Globus pallidus (tissue), 1 donor: ENCODE results near the gene EPHB1.
"Not testable (repeated sequence)": the region's sequence is repeated elsewhere in the genome, so short reads cannot be mapped to it uniquely, and the experiment has no call there.

ENCODE experiments used
- DNase-seq: peaks from one replicate; pipeline ENCODE4 v3.0.0-alpha.2; 2015; ENCODE audit warnings: low spot score

EPHB1 gene

GRCh38 chr3:135216659-135217058, 421.6 kb downstream of the EPHB1 start:
- no peak for DNase-seq

GRCh38 chr3:135217730-135218129, 422.7 kb downstream of the EPHB1 start:
- no peak for DNase-seq

GRCh38 chr3:135218304-135218703, 423.2 kb downstream of the EPHB1 start:
- no peak for DNase-seq

- no peak for DNase-seq
Observed at GRCh38 chr3:135218782-135219181, 423.7 kb downstream of the EPHB1 start.

- no peak for DNase-seq
Observed at GRCh38 chr3:135224815-135225362, 429.8 kb downstream of the EPHB1 start.

GRCh38 chr3:135226057-135226456, 431.0 kb downstream of the EPHB1 start:
- no peak for DNase-seq

GRCh38 chr3:135228201-135228600, 433.1 kb downstream of the EPHB1 start:
- DNase-seq, result peak; percentile 26

GRCh38 chr3:135229018-135229495, 434.0 kb downstream of the EPHB1 start:
- peak; percentile 20 for DNase-seq

- no peak for DNase-seq
Observed at GRCh38 chr3:135231737-135232136, 436.7 kb downstream of the EPHB1 start.

- DNase-seq, result no peak
Observed at GRCh38 chr3:135232226-135232625, 437.2 kb downstream of the EPHB1 start.

- not testable (repeated sequence) for DNase-seq
Observed at GRCh38 chr3:135233476-135233875, 438.4 kb downstream of the EPHB1 start.

GRCh38 chr3:135235541-135235940, 440.5 kb downstream of the EPHB1 start:
- no peak for DNase-seq

GRCh38 chr3:135237371-135238143, 442.5 kb downstream of the EPHB1 start:
- no peak for DNase-seq

- DNase-seq, result no peak
Observed at GRCh38 chr3:135238236-135238830, 443.3 kb downstream of the EPHB1 start.

- DNase-seq, result no peak
Observed at GRCh38 chr3:135238871-135239614, 444.0 kb downstream of the EPHB1 start.

GRCh38 chr3:135239615-135239884, 444.5 kb downstream of the EPHB1 start:
- DNase-seq, result no peak

- peak; percentile 34 for DNase-seq
Observed at GRCh38 chr3:135240426-135240825, 445.4 kb downstream of the EPHB1 start.

- no peak for DNase-seq
Observed at GRCh38 chr3:135242285-135242684, 447.2 kb downstream of the EPHB1 start.

GRCh38 chr3:135243616-135244015, 448.6 kb downstream of the EPHB1 start:
- no peak for DNase-seq

GRCh38 chr3:135246027-135246426, 451.0 kb downstream of the EPHB1 start:
- no peak for DNase-seq

GRCh38 chr3:135248213-135248612, 453.2 kb downstream of the EPHB1 start:
- no peak for DNase-seq

GRCh38 chr3:135249186-135249585, 454.1 kb downstream of the EPHB1 start:
- DNase-seq, result no peak

- DNase-seq, result no peak
Observed at GRCh38 chr3:135258916-135259315, 463.9 kb downstream of the EPHB1 start.
